Keratinocyte (primary cell): ENCODE data around the gene SCAF4. TPM values are rescaled to one million over a fixed set of nuclear protein-coding genes. Genes with fewer than 3 reads are reported as not detected.

Experiments used
- DNase-seq: peaks from one replicate; pipeline ENCODE4 v3.0.0-alpha.2; 2011; ENCODE audit warnings: low read depth, missing footprints, low spot score
- FAIRE-seq: peaks from 2 replicates; lab custom pipeline; 2011; peaks lifted over from hg19 to GRCh38; lab: Jason Lieb, UNC
- H2AFZ ChIP-seq: 2 replicates; pipeline ENCODE4 v1.6.0; 2012; ENCODE audit warnings: low read length, control low read depth, inconsistent platforms; ENCODE audit not compliant: control insufficient read depth
- H3K27ac ChIP-seq: 2 replicates; pipeline ENCODE4 v1.5.1; 2011; ENCODE audit warnings: low read length; ENCODE audit not compliant: control insufficient read depth, insufficient read depth
- H3K27me3 ChIP-seq: 3 replicates; pipeline ENCODE4 v1.6.0; 2011; ENCODE audit warnings: low read length; ENCODE audit not compliant: control insufficient read depth, insufficient read depth; ENCODE audit errors: extremely low read depth
- H3K36me3 ChIP-seq, 2 experiments: 2 replicates in 1 of 2; 3 replicates in 1 of 2; pipeline ENCODE4 v1.5.1; 2011; ENCODE audit warnings: low read length in 2 of 2, mild to moderate bottlenecking in 1 of 2; ENCODE audit not compliant: control insufficient read depth in 2 of 2, insufficient read depth in 2 of 2; ENCODE audit errors: extremely low read depth in 1 of 2
- H3K4me1 ChIP-seq: 3 replicates; pipeline ENCODE4 v1.5.1; 2011; ENCODE audit warnings: low read length; ENCODE audit not compliant: control insufficient read depth, insufficient read depth; ENCODE audit errors: extremely low read depth
- H3K4me2 ChIP-seq: 3 replicates; pipeline ENCODE4 v1.6.0; 2011; ENCODE audit warnings: low read depth, low read length; ENCODE audit not compliant: control insufficient read depth, insufficient read depth; ENCODE audit errors: extremely low read depth
- H3K4me3 ChIP-seq, 3 experiments: fragments of 200-600 bp in 1 of 3; sonication (generic) in 1 of 3; 2 replicates in 2 of 3; 3 replicates in 1 of 3; pipeline ENCODE4 v1.5.1; 2011 to 2016; ENCODE audit warnings: low read length in 3 of 3, mild to moderate bottlenecking in 3 of 3, control low read depth in 2 of 3, inconsistent platforms in 1 of 3, low read depth in 1 of 3, mixed read lengths in 1 of 3, mixed run types in 1 of 3, moderate library complexity in 1 of 3; ENCODE audit not compliant: control insufficient read depth in 2 of 3, insufficient read depth in 2 of 3; ENCODE audit errors: extremely low read depth in 1 of 3
- H3K79me2 ChIP-seq: 2 replicates; pipeline ENCODE4 v1.6.0; 2012; ENCODE audit warnings: low read length; ENCODE audit not compliant: control insufficient read depth, insufficient read depth
- H3K9ac ChIP-seq: 3 replicates; pipeline ENCODE4 v1.6.0; 2011; ENCODE audit warnings: low read length; ENCODE audit not compliant: control insufficient read depth, insufficient read depth; ENCODE audit errors: extremely low read depth
- H3K9me1 ChIP-seq: 3 replicates; pipeline ENCODE4 v1.6.0; 2011; ENCODE audit warnings: low read length; ENCODE audit not compliant: control insufficient read depth, insufficient read depth; ENCODE audit errors: extremely low read depth
- H3K9me3 ChIP-seq: 2 replicates; pipeline ENCODE4 v1.5.1; 2012; ENCODE audit warnings: low read depth, low read length; ENCODE audit not compliant: control insufficient read depth
- H4K20me1 ChIP-seq: 3 replicates; pipeline ENCODE4 v1.6.0; 2011; ENCODE audit warnings: low read length; ENCODE audit not compliant: control insufficient read depth, insufficient read depth; ENCODE audit errors: extremely low read depth
- CTCF ChIP-seq, 3 experiments: IDR thresholded peaks in 1 of 3; conservative IDR thresholded peaks in 1 of 3; optimal IDR thresholded peaks in 1 of 3; 2 replicates in 2 of 3; 3 replicates in 1 of 3; pipeline versions ENCODE3 to v1.5.1; 2011; ENCODE audit warnings: low read length in 3 of 3, mild to moderate bottlenecking in 3 of 3, moderate library complexity in 2 of 3, control low read depth in 1 of 3, inconsistent platforms in 1 of 3; ENCODE audit not compliant: insufficient read depth in 2 of 3; ENCODE audit errors: extremely low read depth in 1 of 3
- EZH2 ChIP-seq: IDR thresholded peaks from one replicate; pipeline ENCODE4 v1.6.1; 2012; ENCODE audit warnings: inconsistent platforms, mild to moderate bottlenecking, low read length, moderate library complexity
- dilution Hi-C: fragments of 300-500 bp; cut with MboI; formaldehyde crosslinking; loops from one replicate; pipeline ENCODE4 v1.7.0; 2020; ENCODE audit warnings: low sequenced_read_pairs; ENCODE audit not compliant: extremely low pct_ligation_motif_present
- polyA plus RNA-seq, 5 experiments: library from polyadenylated mRNA; depleted of rRNA in 3 of 5; stranded (reverse) in 3 of 5; stranded (forward) in 1 of 5; unstranded in 1 of 5; fragments of >200 nt; gene quantifications; 1 replicate in 1 of 5; 2 replicates in 3 of 5; 3 replicates in 1 of 5; pipeline versions ENCODE4 v1.2.1 to v1.2.3, GENCODE V29; 2011 to 2012; ENCODE audit warnings: missing spikeins in 2 of 5, low read depth in 1 of 5, low replicate concordance in 1 of 5

The SCAF4 gene
- polyA plus RNA-seq, 1 donor (not counting 4 experiments of a cell fraction or from before 2014, with no cell fraction given), result 7.5 TPM

- no peaks in the 10 kb centered on the region for H3K9me3 ChIP-seq
- H3K4me3 ChIP-seq, result no peak overlapping the region
- dilution Hi-C loops, result no loop called here
- FAIRE-seq (no peak), DNase-seq (no peak)
- H2AFZ ChIP-seq, result no peak overlapping the region
- peaks cover 29% of the 10 kb centered on the region for H3K4me1 ChIP-seq
- TF ChIP-seq CTCF (optimal IDR thresholded peaks at IDR 0.05 in 1 of 3, IDR thresholded peaks at IDR 0.05 in 1 of 3, conservative IDR thresholded peaks at IDR 0.05 in 1 of 3; ENCODE audit: extremely low read depth in 1 of 3, insufficient read depth in 2 of 3, low read length in 3 of 3) (no peak), EZH2 (no peak)
- H3K27me3 ChIP-seq, result no peaks in the 10 kb centered on the region
- no peak overlapping the region for H3K9ac ChIP-seq
- H3K9me1 ChIP-seq, result no peaks in the 10 kb centered on the region
- no peak overlapping the region for H3K4me2 ChIP-seq
- H3K27ac ChIP-seq, result no peak overlapping the region
- no peaks in the 10 kb centered on the region for H4K20me1 ChIP-seq
- H3K36me3 ChIP-seq, result peaks cover 4 to 18% of the 10 kb centered on the region in 2 experiments
- H3K79me2 ChIP-seq, result no peaks in the 10 kb centered on the region
Measured at GRCh38 chr21:31671146-31671716, 60.7 kb downstream of the SCAF4 start.

GRCh38 chr21:31670070-31670469 lies 61.8 kb downstream of the SCAF4 start:
- dilution Hi-C loops, result no loop called here
- Histone ChIP-seq H4K20me1 (no peaks in the 10 kb centered on the region), H3K27ac (no peak overlapping the region), H3K9me1 (no peaks in the 10 kb centered on the region), H3K4me3 (no peak overlapping the region), H3K4me2 (no peak overlapping the region), H3K79me2 (peaks cover 6% of the 10 kb centered on the region), H3K36me3 (peaks cover 8 to 22% of the 10 kb centered on the region in 2 experiments), H3K27me3 (no peaks in the 10 kb centered on the region), H3K9ac (no peak overlapping the region), H3K9me3 (no peaks in the 10 kb centered on the region), H2AFZ (no peak overlapping the region), H3K4me1 (peaks cover 29% of the 10 kb centered on the region)
- FAIRE-seq (no peak), DNase-seq (no peak)
- TF ChIP-seq CTCF (optimal IDR thresholded peaks at IDR 0.05 in 1 of 3, IDR thresholded peaks at IDR 0.05 in 1 of 3, conservative IDR thresholded peaks at IDR 0.05 in 1 of 3; ENCODE audit: extremely low read depth in 1 of 3, insufficient read depth in 2 of 3, low read length in 3 of 3) (no peak), EZH2 (no peak)
